Stromal cell of bone marrow (primary cell): Measurements from ENCODE around the gene PTPN12.
"Not testable (repeated sequence)": the region's sequence is repeated elsewhere in the genome, so short reads cannot be mapped to it uniquely, and the experiment has no call there.

ENCODE experiments used
- DNase-seq: peaks from one replicate; pipeline ENCODE4 v3.0.0-alpha.2; 2012; ENCODE audit warnings: low read depth

The PTPN12 gene

DNA sequence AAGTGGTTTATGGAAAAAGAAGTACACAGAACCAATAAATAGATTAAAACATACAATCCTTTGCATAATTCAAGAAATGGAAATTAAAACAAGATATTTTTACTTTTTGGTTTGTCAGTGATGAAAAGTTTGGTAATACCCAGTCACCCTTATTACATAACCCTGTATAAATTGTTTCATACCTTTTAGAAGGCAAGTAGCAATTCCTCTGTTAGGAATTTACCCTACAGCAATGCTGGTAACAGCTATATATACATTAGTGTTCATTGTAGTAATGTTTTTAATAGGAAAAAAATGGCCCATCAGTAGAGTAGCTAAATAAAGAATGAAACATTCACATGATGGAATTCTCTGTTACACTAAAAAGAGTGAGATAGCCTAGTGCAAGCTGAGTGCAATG lies 42.7 kb downstream of the PTPN12 start:
- DNase-seq, result no peak

DNA sequence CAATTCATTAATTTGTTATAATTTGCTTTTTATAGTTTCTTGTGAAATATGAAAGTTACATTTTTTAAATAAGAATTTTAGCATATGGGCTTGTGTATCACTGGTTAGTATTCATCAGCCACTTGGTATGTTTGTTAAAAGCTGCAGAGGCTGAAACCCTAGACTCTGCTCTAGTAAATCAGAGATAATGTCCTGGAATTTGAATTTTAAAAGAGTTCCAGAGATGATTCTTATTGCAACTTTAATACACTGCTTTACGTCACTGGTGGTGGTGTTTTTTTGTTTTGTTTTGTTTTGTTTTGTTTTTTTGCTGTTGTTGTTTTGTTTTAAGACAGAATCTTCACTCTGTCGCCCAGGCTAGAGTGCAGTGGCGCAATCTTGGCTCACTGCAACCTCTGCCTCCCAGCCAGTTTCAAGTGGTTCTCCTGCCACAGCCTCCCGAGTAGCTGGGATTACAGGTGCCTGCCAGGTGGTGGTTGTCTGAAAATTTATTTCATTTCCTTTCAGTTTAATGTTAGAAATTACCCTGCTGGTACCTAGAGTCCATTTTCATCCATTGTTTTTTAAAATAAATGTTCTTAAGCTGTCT lies 43.8 kb downstream of the PTPN12 start:
- DNase-seq, result no peak

DNA sequence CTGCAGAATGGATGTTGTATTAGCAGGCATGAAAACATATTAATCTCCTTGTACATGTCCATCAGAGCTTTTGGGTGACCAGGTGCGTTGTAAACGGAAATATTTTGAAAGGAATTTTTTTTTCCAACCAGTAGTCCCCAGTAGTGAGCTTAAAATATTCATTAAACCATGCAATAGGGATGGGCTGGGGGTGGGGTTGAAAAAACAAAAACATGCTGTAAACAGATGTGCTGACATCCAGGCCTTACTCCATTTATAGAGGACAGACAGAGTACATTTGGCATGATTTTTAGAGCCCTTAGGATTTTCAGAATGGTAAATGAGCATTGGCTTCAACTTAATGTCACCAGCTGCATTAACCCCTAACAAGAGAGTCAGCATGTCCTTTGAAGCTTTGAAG lies 50.2 kb downstream of the PTPN12 start:
- DNase-seq, result no peak

DNA sequence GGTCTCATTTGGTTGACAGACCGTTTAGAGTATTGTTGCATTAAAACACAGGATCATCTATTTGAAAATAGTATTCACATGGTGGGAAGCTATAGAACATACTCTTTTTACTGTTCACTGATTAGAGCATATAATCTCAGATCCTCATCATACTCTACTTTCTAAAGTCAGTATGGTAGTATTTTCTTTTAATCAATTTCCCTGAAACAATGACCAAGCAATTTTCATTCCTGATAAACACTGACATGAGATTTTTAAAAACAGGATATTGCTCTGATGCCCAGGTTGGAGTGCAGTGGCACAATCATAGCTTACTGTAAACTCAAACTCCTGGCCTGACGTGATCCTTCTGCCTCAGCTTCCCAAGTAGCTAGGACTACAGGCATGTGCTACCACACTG lies 63.9 kb downstream of the PTPN12 start:
- DNase-seq, result no peak

DNA sequence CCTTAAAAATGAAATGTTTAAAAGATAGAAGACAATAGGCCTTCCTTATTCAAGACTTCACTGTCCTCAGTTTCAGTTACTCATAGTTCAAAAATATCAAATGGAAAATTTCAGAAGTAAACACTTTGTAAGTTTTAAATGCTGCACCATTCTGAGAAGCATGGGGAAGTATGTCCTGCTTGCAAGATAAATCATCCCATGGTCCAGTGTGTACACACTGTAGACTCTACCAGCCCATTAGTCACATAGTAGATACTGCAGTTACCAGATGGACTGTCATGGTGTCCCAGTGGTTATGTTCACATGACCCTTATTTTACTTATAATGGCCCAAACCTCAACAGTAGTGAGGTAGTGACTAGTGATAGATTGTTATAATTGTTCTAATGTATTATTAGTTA lies 69.5 kb downstream of the PTPN12 start:
- no peak for DNase-seq

DNA sequence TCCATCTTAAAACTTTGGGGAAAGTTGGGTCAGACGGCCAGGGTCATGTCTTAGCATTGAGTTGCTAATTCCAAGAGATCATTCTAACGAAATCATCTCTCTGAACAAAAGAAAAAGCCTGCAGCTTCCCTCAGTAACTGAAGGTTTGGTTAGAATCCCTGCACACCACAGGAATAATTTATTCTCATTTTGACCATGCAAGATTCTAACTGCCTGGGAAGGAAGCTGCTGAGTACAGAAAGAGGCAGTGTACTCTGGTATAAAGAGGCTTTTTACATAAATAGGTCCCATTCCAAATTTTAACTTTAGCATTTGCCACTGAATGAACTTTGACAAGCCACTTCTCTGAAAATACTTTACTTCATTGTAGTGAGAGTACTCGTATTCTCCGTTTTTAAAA lies 82.2 kb downstream of the PTPN12 start:
- DNase-seq, result no peak

DNA sequence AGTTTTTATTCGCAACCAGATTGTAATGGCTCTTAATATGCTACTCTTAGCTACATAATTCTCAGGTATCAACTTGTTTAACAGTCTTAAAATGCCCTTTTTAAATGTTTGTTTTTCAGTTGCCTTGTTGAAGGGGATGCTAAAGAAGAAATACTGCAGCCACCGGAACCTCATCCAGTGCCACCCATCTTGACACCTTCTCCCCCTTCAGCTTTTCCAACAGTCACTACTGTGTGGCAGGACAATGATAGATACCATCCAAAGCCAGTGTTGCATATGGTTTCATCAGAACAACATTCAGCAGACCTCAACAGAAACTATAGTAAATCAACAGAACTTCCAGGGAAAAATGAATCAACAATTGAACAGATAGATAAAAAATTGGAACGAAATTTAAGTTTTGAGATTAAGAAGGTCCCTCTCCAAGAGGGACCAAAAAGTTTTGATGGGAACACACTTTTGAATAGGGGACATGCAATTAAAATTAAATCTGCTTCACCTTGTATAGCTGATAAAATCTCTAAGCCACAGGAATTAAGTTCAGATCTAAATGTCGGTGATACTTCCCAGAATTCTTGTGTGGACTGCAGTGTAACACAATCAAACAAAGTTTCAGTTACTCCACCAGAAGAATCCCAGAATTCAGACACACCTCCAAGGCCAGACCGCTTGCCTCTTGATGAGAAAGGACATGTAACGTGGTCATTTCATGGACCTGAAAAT lies 89.7 kb downstream of the PTPN12 start:
- no peak for DNase-seq

DNA sequence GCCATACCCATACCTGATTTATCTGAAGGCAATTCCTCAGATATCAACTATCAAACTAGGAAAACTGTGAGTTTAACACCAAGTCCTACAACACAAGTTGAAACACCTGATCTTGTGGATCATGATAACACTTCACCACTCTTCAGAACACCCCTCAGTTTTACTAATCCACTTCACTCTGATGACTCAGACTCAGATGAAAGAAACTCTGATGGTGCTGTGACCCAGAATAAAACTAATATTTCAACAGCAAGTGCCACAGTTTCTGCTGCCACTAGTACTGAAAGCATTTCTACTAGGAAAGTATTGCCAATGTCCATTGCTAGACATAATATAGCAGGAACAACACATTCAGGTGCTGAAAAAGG lies 90.2 kb downstream of the PTPN12 start:
- DNase-seq, result no peak

DNA sequence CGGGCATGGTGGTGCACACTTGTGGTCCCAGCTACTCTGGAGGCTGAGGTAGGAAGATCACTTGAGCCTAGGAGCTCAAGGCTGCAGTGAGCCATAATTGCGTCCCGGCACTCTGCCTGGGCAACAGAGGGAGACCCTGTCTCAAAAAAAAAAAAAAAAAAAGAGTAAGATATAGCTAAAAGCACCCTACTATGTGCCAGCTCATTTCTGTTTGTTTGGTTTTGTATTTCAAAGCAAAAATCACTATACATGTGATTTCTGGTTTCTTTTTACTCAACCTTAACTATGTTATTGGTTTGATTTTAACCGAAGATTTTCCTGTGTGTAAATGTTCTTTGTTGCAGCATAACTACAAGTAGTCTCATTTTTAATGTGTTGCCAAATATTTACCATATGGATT lies 92.7 kb downstream of the PTPN12 start:
- no peak for DNase-seq

DNA sequence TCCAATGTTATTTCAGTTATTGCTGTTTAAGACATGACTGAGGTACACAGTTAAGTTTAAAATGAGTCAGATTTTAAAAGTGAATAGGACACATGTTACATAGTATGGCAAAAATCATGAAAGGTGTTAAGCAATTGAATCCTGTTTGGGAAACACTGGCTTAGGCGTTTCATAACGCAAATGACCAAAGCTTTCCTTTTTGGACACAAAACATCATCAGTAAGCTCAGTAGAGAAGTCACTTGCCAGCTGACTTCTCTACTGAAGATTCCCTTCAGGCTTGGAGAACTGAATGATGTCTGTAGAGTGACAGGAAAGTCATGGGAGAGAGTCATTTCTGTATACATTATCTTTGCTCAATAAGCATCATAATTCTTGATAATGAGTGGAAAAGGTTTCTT lies 94.7 kb downstream of the PTPN12 start:
- no peak for DNase-seq

DNA sequence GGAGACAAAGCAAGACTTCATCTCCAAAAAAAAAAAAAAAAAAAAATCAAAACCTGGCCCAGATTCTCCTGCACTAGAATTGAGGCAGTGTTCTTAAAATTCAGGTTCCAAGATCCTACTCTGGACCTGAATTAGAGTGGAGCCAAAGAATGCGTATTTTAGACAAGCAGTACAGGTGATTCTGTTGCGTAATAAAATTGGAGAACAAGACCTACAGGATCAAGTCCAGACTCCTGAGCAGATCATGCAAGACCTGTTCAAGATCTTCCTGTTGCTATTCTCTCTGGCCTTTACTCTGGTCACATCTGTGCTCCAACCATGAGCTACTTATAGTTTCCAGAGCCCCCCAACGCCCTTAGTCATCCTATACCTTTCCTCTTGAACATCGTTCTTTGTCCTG lies 107.7 kb downstream of the PTPN12 start:
- no peak for DNase-seq

DNA sequence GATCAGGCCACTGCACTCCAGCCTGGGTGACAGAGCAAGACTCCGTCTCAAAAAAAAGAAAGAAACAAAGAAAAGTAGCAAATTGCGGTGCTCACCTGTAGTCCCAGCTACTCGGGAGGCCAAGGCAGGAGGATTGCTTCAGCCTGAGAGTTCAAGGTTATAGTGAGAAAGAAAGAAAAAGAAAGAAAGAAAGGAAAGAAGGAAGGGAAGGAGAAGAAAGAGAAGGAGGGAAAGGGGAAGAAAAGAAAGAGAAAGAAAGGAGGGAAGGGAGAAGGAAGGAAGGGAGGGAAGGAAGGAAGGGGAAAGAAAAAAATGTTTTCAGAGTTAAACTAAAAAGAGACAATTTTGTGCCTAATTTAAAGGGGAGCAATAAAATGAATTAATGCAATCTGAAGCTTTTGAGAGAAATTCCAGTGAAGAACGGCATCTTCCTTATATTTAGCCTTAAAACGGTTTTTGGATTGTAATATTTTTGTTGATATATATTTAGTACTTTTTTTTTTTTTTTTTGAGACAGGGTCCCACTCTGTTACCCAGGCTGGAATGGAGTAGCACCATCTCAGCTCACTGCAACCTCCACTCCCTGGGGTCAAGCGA lies 111.7 kb downstream of the PTPN12 start:
- DNase-seq, result no peak

DNA sequence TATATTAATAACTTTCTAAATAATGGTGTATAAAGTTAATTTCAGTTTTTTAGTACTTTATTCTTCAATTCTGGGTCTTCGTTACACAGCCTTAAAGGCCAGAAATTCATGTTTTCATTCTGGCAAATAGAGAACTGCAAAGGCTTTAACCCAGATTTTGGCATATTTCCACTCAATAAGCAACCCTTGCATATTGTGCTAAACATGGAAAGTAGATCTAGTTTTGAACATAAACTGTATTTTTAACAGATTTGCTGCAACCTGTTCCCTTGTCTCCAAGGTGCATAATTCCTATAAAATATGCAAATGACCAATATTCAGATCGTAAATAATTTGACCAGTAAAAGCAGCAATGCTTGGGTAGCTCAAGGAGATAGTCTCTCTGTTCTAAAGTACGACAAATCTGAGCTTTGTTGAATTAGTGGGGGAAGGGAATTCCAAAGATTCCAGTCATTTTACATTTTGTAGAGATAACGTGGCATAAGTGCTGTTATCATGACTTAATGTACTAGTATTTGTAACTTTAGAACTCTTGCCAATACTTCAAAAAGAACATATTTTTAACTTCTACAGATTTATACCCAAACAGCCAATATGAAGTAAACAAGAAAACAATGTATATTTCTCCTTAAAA lies 112.7 kb downstream of the PTPN12 start:
- no peak for DNase-seq

DNA sequence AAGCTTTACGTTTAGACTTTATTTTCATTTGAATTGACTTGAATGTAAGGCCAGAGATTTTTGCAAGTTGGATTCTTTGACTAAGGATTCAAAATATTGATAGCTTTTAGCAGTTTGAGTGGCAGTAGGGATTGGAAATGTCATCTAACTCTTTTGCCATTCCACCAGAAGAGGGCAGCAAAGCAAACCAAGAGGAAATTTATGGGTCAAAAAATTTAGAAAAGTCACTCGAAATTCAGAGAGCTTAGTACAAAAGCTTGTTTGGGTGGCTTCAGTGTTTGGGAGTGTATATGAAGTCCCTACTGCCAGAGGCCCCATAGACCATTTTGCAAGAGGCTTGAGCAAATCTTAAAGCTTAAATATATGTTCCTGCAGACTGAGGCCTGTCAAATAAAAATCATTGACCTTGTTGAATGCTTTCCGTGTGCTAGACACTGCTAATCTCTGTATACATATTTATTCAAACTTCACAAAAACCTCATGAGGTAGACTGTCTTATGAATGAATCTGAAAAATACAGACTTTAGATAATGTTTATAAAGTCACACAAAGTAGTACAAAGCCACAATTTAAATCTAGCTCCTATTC lies 114.6 kb downstream of the PTPN12 start:
- DNase-seq, result peak; percentile 25

DNA sequence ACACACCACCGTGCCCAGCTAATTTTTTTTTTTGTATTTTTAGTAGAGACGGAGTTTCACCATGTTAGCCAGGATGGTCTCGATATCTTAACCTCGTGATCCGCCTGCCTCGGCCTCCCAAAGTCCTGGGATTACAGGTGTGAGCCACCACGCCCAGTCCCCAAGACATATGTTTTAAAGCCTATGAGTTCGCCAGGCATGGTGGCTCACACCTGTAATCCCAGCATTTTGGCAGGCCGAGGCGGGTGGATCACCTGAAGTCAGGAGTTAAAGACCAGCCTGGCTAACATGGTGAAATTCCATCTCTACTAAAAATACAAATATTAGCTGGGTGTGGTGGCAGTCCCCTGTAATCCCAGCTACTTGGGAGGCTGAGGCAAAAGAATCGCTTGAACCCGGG lies 115.7 kb downstream of the PTPN12 start:
- DNase-seq, result not testable (repeated sequence)

DNA sequence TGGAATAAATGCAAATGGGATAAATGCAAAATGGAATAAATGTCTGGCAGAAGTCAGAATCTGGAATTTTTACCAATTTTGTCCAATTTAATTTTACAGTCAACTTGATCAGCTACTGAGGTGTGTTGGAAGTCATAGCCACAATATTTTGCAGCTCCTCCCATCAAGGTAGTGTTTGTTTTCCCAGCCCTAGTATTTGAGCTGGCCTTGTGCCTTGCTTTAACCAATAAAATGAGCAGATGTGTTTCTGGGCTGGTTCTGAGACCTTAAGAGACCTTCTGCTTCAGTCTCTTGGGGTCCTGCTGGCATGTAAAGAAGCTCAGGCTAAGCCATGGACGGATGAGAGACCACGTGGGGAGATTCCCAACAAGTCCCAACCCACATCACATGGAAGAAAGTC lies 116.5 kb downstream of the PTPN12 start:
- DNase-seq, result peak; percentile 9

DNA sequence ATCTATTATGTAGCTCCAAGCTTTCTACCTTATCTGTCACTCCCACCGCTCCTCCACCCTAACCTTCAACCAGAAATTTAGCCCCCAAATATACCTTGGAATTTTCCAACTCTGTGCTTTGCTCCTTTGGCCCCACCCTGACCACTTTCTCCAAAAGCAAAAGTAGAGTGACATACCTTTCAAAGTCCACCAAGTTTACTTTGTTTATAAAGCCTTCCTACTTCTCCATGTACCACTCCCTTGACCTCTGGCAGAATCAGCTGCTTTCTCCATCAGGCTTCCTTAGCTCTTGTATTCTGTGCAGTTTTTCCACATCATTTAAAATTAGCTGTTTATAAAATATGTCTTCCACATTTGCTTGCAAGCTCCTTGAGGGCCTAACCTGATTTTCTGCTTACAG lies 118.3 kb downstream of the PTPN12 start:
- no peak for DNase-seq

DNA sequence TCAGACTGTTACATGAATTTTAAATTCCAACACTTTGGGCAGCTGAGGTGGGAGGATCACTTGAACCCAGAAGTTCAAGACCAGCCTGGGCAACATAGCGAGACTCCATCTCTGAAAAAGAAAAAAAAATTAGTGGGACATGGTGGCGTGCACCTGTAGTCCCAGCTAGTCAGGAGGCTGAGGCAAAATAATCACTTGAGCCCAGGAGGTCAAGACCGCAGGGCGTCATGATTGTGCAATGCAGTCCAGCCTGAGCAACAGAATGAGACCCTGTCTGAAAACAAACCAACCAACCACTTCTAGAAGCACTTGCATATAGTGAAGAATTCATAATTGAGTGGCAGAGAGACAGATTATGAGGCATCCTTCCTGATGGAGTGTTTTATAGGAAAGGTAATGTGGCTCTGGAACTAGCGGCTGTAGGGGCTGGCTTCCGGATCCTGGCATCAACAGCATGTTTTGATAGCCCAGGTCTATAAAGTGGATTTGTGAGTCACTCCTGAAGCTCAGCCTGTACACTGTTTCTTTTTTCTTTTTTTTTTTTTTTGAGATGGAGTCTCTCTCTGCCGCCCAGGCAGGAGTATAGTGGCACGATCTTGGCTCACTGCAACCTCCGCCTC lies 118.9 kb downstream of the PTPN12 start:
- DNase-seq, result no peak

DNA sequence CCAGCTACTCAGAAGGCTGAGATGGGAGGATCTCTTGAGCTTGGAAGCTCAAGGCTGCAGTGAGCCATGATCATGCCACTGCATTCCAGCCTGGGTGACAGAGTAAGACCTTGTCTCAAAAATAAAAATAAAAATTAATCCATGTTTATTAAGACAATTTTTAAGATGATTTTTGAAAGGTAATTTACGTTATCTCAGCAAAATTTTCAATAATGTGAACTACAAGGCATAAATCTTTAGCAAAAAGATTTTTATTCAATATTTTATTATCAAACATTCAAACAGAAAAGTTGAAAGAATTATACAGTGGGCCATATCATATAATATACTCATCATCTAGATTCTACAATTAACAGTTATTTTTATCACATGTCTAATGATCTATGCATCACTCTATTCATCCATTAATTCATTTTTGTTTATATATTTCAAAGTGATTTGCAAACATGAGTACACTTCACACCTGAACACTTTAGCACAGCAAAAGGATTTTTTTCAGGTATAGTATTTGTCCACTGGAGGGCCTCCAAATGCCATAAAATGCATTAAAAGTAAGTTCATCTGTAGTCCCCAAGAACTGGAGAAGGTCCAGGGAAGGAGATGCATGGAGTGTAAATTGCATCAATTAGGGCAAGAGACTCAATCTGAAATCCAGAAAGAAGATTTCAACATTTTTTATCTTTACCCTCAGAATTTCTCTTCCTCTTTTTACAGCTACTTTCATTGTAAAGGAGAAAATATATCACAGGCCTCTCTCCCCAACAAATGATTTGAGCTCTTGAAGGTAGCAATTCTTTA lies 120.5 kb downstream of the PTPN12 start:
- no peak for DNase-seq

DNA sequence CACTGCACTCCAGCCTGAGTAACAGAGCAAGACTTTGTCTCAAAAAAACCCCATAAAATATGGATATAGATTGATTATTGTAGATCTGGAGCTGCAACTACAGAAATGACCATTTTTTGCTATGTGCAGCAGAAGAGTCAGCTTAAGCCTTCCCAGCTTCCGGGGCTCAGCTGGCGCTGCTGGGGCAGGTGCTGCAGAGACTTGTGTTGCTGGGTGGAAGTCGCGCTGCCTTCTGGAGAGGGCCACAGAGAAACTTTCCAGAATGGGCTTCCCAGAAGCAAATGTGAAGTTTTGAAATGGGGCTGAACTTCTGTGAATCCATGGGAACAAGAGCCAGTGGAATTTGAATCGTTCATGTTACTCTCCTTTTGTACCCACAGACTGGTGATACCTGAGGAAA lies 121.8 kb downstream of the PTPN12 start:
- DNase-seq, result no peak

DNA sequence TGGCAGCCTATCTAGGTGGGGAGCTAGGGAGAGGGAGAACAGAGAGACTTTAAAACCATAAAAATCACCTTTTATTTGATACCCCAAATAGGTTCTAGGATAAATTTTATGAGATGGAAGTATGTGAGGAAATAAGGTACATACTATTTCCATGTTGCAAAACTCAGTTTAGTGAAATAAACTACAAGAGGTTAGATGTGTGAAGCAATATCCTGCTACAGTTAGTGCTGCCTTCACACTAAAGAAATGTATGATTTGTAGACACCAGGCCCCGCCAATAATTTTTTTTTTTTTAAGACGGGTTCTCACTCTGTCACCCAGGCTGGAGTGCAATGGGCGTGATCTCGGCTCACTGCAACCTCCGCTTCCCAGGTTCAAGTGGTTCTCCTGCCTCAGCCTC lies 124.7 kb downstream of the PTPN12 start:
- DNase-seq, result no peak

DNA sequence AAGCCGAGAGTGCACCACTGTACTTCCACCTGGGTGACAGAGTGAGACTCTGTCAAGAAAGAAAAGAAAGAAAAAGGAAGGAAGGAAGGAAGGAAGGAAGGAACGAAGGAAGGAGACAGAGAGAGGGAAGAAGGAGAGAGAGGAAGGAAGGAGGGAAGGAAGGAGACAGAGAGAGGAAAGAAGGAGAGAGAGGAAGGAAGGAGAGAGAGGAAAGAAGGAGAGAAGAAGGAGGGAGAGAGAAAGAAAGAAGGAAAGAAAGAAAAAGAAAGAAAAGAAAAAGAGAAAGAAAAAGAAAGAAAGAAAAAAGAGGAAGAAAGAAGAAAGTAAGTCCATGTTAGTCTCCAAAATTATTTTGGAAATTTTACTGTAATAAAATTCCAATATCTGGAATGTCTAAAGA lies 125.8 kb downstream of the PTPN12 start:
- DNase-seq, result no peak
